Measurements from ENCODE around the gene MRPL41. TPM values are rescaled to one million over a fixed set of nuclear protein-coding genes. Genes with fewer than 3 reads are reported as not detected.

MRPL41 gene
- total and polyA plus RNA-seq, 2 donors: 33.3 to 84.3 TPM

- Histone ChIP-seq H3K9me3 (ENCODE audit: control insufficient read depth in 2 of 2, insufficient read depth in 1 of 2, low read length in 1 of 2) (no peaks in the 10 kb centered on the region), H3K27me3 (ENCODE audit: control insufficient read depth in 2 of 2, insufficient read depth in 1 of 2, low read length in 1 of 2) (no peaks in the 10 kb centered on the region), H3K4me3 (ENCODE audit: low read length in 2 of 2) (no peak overlapping the region), H3K36me3 (ENCODE audit: control insufficient read depth in 2 of 2, insufficient read depth in 2 of 2, low read length in 1 of 2) (peaks cover 29 to 33% of the 10 kb centered on the region in 2 donors), H3K4me1 (ENCODE audit: control insufficient read depth in 2 of 2, insufficient read depth in 2 of 2, low read length in 2 of 2) (peaks cover 15 to 16% of the 10 kb centered on the region in 2 donors), H3K27ac (ENCODE audit: low read depth in 1 of 2, low read length in 1 of 2) (no peak overlapping the region)
- no peak for DNase-seq (ENCODE audit: low read depth in 6 of 9, low spot score in 9 of 9)
- WGBS: 96% methylated on average over 9 of the region's 9 CpGs
These were observed 23.7 kb downstream of the MRPL41 start for GRCh38 chr9:137575364-137575715.

- Histone ChIP-seq H3K27ac (ENCODE audit: low read depth in 1 of 2, low read length in 1 of 2) (no peak overlapping the region), H3K36me3 (ENCODE audit: control insufficient read depth in 2 of 2, insufficient read depth in 2 of 2, low read length in 1 of 2) (peaks cover 27 to 33% of the 10 kb centered on the region in 2 donors), H3K4me3 (ENCODE audit: low read length in 2 of 2) (no peak overlapping the region), H3K27me3 (ENCODE audit: control insufficient read depth in 2 of 2, insufficient read depth in 1 of 2, low read length in 1 of 2) (no peaks in the 10 kb centered on the region), H3K9me3 (ENCODE audit: control insufficient read depth in 2 of 2, insufficient read depth in 1 of 2, low read length in 1 of 2) (no peaks in the 10 kb centered on the region), H3K4me1 (ENCODE audit: control insufficient read depth in 2 of 2, insufficient read depth in 2 of 2, low read length in 2 of 2) (peaks cover 15 to 16% of the 10 kb centered on the region in 2 donors)
- 92% methylated on average over 12 of the region's 12 CpGs for WGBS
- no peak for DNase-seq (ENCODE audit: low read depth in 6 of 9, low spot score in 9 of 9)
These were observed 24.2 kb downstream of the MRPL41 start for GRCh38 chr9:137575716-137576411.

GRCh38 chr9:137578518-137579258 lies 27.0 kb downstream of the MRPL41 start, which contains the start of gene DPH7:
Gene DPH7, minus strand, starts transcription at chr9:137578925. Its CDS starts 148 bp downstream, at chr9:137578777.
- Histone ChIP-seq H3K36me3 (ENCODE audit: control insufficient read depth in 2 of 2, insufficient read depth in 2 of 2, low read length in 1 of 2) (peaks cover 41% of the 10 kb centered on the region in 2 donors), H3K9me3 (ENCODE audit: control insufficient read depth in 2 of 2, insufficient read depth in 1 of 2, low read length in 1 of 2) (no peaks in the 10 kb centered on the region), H3K4me1 (ENCODE audit: control insufficient read depth in 2 of 2, insufficient read depth in 2 of 2, low read length in 2 of 2) (peaks cover 15 to 16% of the 10 kb centered on the region in 2 donors), H3K27ac (ENCODE audit: low read depth in 1 of 2, low read length in 1 of 2) (peak within 1 kb of the TSS; percentile 51 to 68), H3K4me3 (ENCODE audit: low read length in 2 of 2) (peak within 1 kb of the TSS; percentile 61 to 96), H3K27me3 (ENCODE audit: control insufficient read depth in 2 of 2, insufficient read depth in 1 of 2, low read length in 1 of 2) (no peaks in the 10 kb centered on the region)
- DNase-seq (ENCODE audit: low read depth in 6 of 9, low spot score in 9 of 9): peak; percentile 46 to 95 (median 87)
- WGBS: 5% methylated on average over 82 of the region's 82 CpGs

GRCh38 chr9:137579259-137579604 lies 27.6 kb downstream of the MRPL41 start:
- peak overlapping the region; percentile 51 to 53 for H3K27ac ChIP-seq (ENCODE audit: low read depth in 1 of 2, low read length in 1 of 2)
- no peaks in the 10 kb centered on the region for H3K27me3 ChIP-seq (ENCODE audit: control insufficient read depth in 2 of 2, insufficient read depth in 1 of 2, low read length in 1 of 2)
- no peaks in the 10 kb centered on the region for H3K9me3 ChIP-seq (ENCODE audit: control insufficient read depth in 2 of 2, insufficient read depth in 1 of 2, low read length in 1 of 2)
- peaks cover 15 to 16% of the 10 kb centered on the region in 2 donors for H3K4me1 ChIP-seq (ENCODE audit: control insufficient read depth in 2 of 2, insufficient read depth in 2 of 2, low read length in 2 of 2)
- H3K36me3 ChIP-seq (ENCODE audit: control insufficient read depth in 2 of 2, insufficient read depth in 2 of 2, low read length in 1 of 2): peaks cover 41 to 42% of the 10 kb centered on the region in 2 donors
- peak overlapping the region; percentile 61 to 96 for H3K4me3 ChIP-seq (ENCODE audit: low read length in 2 of 2)
- no peak for DNase-seq (ENCODE audit: low read depth in 6 of 9, low spot score in 9 of 9)
- WGBS: 69% methylated on average over 19 of the region's 19 CpGs

- no peak overlapping the region for H3K27ac ChIP-seq (ENCODE audit: low read depth in 1 of 2, low read length in 1 of 2)
- H3K4me3 ChIP-seq (ENCODE audit: low read length in 2 of 2): no peak overlapping the region
- H3K9me3 ChIP-seq (ENCODE audit: control insufficient read depth in 2 of 2, insufficient read depth in 1 of 2, low read length in 1 of 2): no peaks in the 10 kb centered on the region
- WGBS: 90% methylated on average over 23 of the region's 23 CpGs
- H3K27me3 ChIP-seq (ENCODE audit: control insufficient read depth in 2 of 2, insufficient read depth in 1 of 2, low read length in 1 of 2): no peaks in the 10 kb centered on the region
- peaks cover 15 to 16% of the 10 kb centered on the region in 2 donors for H3K4me1 ChIP-seq (ENCODE audit: control insufficient read depth in 2 of 2, insufficient read depth in 2 of 2, low read length in 2 of 2)
- H3K36me3 ChIP-seq (ENCODE audit: control insufficient read depth in 2 of 2, insufficient read depth in 2 of 2, low read length in 1 of 2): peaks cover 35 to 41% of the 10 kb centered on the region in 2 donors
- DNase-seq (ENCODE audit: low read depth in 6 of 9, low spot score in 9 of 9): no peak
These were observed 28.7 kb downstream of the MRPL41 start for GRCh38 chr9:137580209-137580953.

- DNase-seq (ENCODE audit: low read depth in 6 of 9, low spot score in 9 of 9): no peak
- Histone ChIP-seq H3K4me1 (ENCODE audit: control insufficient read depth in 2 of 2, insufficient read depth in 2 of 2, low read length in 2 of 2) (peaks cover 15 to 16% of the 10 kb centered on the region in 2 donors), H3K36me3 (ENCODE audit: control insufficient read depth in 2 of 2, insufficient read depth in 2 of 2, low read length in 1 of 2) (peaks cover 30 to 44% of the 10 kb centered on the region in 2 donors), H3K27ac (ENCODE audit: low read depth in 1 of 2, low read length in 1 of 2) (no peak overlapping the region), H3K4me3 (ENCODE audit: low read length in 2 of 2) (no peak overlapping the region), H3K9me3 (ENCODE audit: control insufficient read depth in 2 of 2, insufficient read depth in 1 of 2, low read length in 1 of 2) (no peaks in the 10 kb centered on the region), H3K27me3 (ENCODE audit: control insufficient read depth in 2 of 2, insufficient read depth in 1 of 2, low read length in 1 of 2) (no peaks in the 10 kb centered on the region)
- WGBS: 96% methylated on average over 4 of the region's 4 CpGs
These were observed 29.3 kb downstream of the MRPL41 start for GRCh38 chr9:137580954-137581322.

GRCh38 chr9:137581361-137582285 lies 29.9 kb downstream of the MRPL41 start:
- no peaks in the 10 kb centered on the region for H3K9me3 ChIP-seq (ENCODE audit: control insufficient read depth in 2 of 2, insufficient read depth in 1 of 2, low read length in 1 of 2)
- WGBS: 97% methylated on average over 22 of the region's 22 CpGs
- peaks cover 15 to 16% of the 10 kb centered on the region in 2 donors for H3K4me1 ChIP-seq (ENCODE audit: control insufficient read depth in 2 of 2, insufficient read depth in 2 of 2, low read length in 2 of 2)
- no peak overlapping the region for H3K4me3 ChIP-seq (ENCODE audit: low read length in 2 of 2)
- peaks cover 30 to 45% of the 10 kb centered on the region in 2 donors for H3K36me3 ChIP-seq (ENCODE audit: control insufficient read depth in 2 of 2, insufficient read depth in 2 of 2, low read length in 1 of 2)
- DNase-seq (ENCODE audit: low read depth in 6 of 9, low spot score in 9 of 9): no peak
- no peaks in the 10 kb centered on the region for H3K27me3 ChIP-seq (ENCODE audit: control insufficient read depth in 2 of 2, insufficient read depth in 1 of 2, low read length in 1 of 2)
- no peak overlapping the region for H3K27ac ChIP-seq (ENCODE audit: low read depth in 1 of 2, low read length in 1 of 2)

GRCh38 chr9:137582286-137582860 lies 30.7 kb downstream of the MRPL41 start:
- no peak overlapping the region for H3K4me3 ChIP-seq (ENCODE audit: low read length in 2 of 2)
- WGBS: 94% methylated on average over 20 of the region's 20 CpGs
- H3K4me1 ChIP-seq (ENCODE audit: control insufficient read depth in 2 of 2, insufficient read depth in 2 of 2, low read length in 2 of 2): peaks cover 10% of the 10 kb centered on the region in 2 donors
- no peak for DNase-seq (ENCODE audit: low read depth in 6 of 9, low spot score in 9 of 9)
- H3K36me3 ChIP-seq (ENCODE audit: control insufficient read depth in 2 of 2, insufficient read depth in 2 of 2, low read length in 1 of 2): peaks cover 37 to 52% of the 10 kb centered on the region in 2 donors
- H3K9me3 ChIP-seq (ENCODE audit: control insufficient read depth in 2 of 2, insufficient read depth in 1 of 2, low read length in 1 of 2): no peaks in the 10 kb centered on the region
- no peak overlapping the region for H3K27ac ChIP-seq (ENCODE audit: low read depth in 1 of 2, low read length in 1 of 2)
- no peaks in the 10 kb centered on the region for H3K27me3 ChIP-seq (ENCODE audit: control insufficient read depth in 2 of 2, insufficient read depth in 1 of 2, low read length in 1 of 2)
